Lower lobe of right lung (tissue), 2 donors: ENCODE measurements around the gene PADI4. TPM values are rescaled to one million over a fixed set of nuclear protein-coding genes. Genes with fewer than 3 reads are reported as not detected.

Experiments
- ATAC-seq, 2 donors: fragments of 200-7000 bp; cut with Tn5 transposase; one replicate each; pipeline ENCODE4 v1.9.1; 2020 to 2022; ENCODE audit warnings: mild to moderate bottlenecking in 2 of 2, moderate library complexity in 2 of 2
- DNase-seq: peaks from one replicate; pipeline ENCODE4 v3.0.0-alpha.2; 2020
- H3K27ac ChIP-seq: fragments of 200-600 bp; one replicate; pipeline ENCODE4 v1.8.0; 2022
- H3K27me3 ChIP-seq: fragments of 200-600 bp; one replicate; pipeline ENCODE4 v1.8.0; 2022; ENCODE audit warnings: low read depth
- H3K36me3 ChIP-seq: fragments of 200-600 bp; one replicate; pipeline ENCODE4 v1.8.0; 2022; ENCODE audit warnings: mild to moderate bottlenecking
- H3K4me1 ChIP-seq: fragments of 200-600 bp; one replicate; pipeline ENCODE4 v1.8.0; 2022
- H3K4me3 ChIP-seq: fragments of 200-600 bp; one replicate; pipeline ENCODE4 v1.8.0; 2022; ENCODE audit warnings: mild to moderate bottlenecking
- H3K9me3 ChIP-seq: fragments of 200-600 bp; one replicate; pipeline ENCODE4 v1.8.0; 2022
- intact Hi-C: fragments of 100-400 bp; cut with DNase I; formaldehyde crosslinking; loops from one replicate; pipeline ENCODE4 v1.11.0; 2022
- total RNA-seq: library from RNA; stranded (reverse); fragmentation: NEBNext Ultra II Directional; extraction: Animal tissue kit (Norgen Biotek cat#: 25700); gene quantifications from one replicate; pipeline ENCODE4 v1.2.1, GENCODE V29; 2021
- TF ChIP-seq, protein P1 (sequence below): fragments of 200-600 bp; IDR thresholded peaks from one replicate; pipeline ENCODE4 v1.8.0; 2022; ENCODE audit warnings: antibody characterized with exemption, mild to moderate bottlenecking
- donor health status: DM: no; HTN: yes; CAD: no; lungs with severe emphysema.

The PADI4 gene
- total RNA-seq, 1 donor from 2014 or later = 7.2 TPM

DNA sequence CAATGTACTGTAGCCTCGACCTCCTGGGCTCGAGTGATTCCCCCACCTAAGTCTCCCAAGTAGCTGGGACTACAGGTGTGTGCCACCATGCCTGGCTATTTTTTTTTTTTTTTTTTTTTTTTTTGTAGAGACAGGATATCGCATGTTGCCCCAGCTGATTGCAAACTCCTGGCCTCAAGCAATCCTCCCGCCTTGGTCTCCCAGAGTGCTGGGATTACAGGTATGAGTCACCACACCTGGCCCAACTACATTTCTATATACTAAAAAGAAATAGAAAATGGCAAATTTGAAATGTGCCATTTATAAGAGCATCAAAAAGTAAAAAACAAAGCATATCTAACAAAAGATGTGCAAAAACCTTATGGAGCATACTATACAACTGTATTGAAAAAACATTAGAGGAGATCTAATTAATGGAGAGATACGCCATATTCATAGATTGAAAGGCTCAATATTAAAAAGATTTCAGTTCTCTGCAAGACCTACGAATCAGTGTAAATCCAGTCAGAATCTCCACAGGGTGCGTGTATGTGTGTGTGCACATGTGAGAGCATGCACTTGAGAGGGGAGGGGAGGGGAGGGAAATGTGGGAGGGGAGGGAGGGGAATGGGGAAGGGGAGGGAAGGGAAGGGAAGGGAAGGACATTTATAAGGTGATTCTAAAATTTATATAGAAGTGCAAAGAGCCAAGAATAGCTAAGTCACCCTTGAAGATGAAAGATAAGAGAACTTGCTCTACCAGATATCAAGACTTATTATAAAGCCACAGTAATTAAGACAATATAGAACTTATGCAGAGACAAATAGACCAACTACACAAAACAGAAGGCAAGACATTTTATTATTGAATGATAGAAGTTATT, 15.5 kb upstream of the PADI4 start:
- H3K27me3 ChIP-seq = peaks cover 19% of the 10 kb centered on the region
- no peak overlapping the region for H3K27ac ChIP-seq
- no peaks in the 10 kb centered on the region for H3K4me1 ChIP-seq
- no peaks in the 10 kb centered on the region for H3K9me3 ChIP-seq
- H3K4me3 ChIP-seq = no peak overlapping the region
- TF ChIP-seq, protein P1, sequence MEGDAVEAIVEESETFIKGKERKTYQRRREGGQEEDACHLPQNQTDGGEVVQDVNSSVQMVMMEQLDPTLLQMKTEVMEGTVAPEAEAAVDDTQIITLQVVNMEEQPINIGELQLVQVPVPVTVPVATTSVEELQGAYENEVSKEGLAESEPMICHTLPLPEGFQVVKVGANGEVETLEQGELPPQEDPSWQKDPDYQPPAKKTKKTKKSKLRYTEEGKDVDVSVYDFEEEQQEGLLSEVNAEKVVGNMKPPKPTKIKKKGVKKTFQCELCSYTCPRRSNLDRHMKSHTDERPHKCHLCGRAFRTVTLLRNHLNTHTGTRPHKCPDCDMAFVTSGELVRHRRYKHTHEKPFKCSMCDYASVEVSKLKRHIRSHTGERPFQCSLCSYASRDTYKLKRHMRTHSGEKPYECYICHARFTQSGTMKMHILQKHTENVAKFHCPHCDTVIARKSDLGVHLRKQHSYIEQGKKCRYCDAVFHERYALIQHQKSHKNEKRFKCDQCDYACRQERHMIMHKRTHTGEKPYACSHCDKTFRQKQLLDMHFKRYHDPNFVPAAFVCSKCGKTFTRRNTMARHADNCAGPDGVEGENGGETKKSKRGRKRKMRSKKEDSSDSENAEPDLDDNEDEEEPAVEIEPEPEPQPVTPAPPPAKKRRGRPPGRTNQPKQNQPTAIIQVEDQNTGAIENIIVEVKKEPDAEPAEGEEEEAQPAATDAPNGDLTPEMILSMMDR = no peak
- intact Hi-C loops = no loop called here
- H3K36me3 ChIP-seq = no peaks in the 10 kb centered on the region
- DNase-seq (no peak), ATAC-seq (no peak)

DNA sequence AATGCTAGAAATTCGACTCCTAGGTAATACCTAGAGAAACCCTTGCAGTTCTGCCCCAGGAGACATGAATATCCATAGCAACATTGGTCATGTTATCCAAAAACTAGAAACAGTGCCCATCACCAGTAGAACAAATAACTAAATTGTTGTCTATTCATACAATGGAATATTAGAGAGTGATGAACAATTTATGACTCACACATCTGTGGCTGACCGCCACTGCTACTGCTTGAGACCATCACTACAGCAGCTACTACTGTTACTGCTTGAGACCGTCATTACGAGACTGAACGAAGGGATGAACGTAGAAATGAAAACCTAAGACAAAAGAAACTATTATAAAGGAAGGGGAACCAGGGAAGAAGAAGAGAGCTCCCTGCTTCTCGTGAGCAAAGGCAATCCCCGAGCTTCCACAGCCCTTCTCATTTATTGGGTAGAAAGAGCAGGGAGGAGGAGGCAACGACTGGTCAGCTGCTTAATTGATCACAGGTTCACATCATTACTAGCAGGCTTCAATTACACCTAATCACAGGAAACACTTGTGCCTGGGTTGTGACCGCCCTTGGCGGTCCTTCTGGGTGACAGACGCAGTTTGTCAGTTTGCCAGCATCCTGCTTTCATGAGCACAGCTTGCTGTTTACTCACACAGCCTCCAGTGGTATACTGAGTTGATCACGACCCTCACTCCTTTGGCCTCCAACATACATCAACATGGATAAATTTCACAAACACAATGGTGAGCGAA, 14.1 kb upstream of the PADI4 start:
- no peak for DNase-seq
- Histone ChIP-seq H3K4me1 (no peaks in the 10 kb centered on the region), H3K27ac (no peak overlapping the region), H3K27me3 (peaks cover 18% of the 10 kb centered on the region), H3K4me3 (no peak overlapping the region), H3K36me3 (no peaks in the 10 kb centered on the region), H3K9me3 (no peaks in the 10 kb centered on the region)
- no peak for ATAC-seq
- TF ChIP-seq, protein P1 = no peak
- intact Hi-C loops = no loop called here

DNA sequence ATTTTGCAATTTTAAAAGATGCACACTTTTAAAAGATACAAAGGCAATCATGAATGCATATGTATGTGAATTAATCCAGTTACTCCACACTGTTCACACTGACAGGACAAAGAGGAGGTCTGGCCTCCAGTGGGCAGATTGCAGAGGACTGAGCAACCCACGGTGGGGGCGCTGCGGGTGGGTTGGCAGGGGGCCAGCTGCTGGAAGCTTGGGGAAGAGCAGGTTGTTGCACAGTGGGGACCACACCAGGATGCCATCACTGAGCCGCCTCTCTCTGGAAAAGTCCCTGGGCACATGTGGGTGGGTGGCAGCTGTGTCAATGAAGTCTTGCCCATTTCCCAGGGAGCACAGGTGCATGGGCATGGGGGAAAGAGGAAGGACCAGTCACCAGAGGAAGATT, 12.7 kb upstream of the PADI4 start:
- no peaks in the 10 kb centered on the region for H3K4me1 ChIP-seq
- TF ChIP-seq, protein P1 = no peak

DNA sequence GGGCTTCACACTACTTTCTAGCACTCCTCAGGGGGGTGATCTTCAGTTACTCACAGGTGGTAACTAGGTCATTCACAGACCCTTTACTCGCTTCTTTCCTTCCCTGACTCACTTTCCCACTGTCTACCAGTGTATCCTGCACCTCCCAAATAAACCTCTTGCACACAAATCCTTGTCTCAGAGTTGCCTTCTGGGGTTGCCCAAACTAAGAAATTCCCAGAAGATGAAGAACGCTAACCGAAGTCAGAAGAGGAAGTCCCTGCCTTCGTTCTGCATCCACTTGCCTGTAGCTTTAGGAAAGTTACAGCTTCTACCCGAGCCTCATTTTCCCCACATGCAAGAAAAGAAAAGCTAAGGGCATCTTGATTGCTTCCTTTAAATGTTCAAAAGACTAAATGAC, 11.9 kb upstream of the PADI4 start:
- no peaks in the 10 kb centered on the region for H3K9me3 ChIP-seq
- H3K36me3 ChIP-seq = no peaks in the 10 kb centered on the region
- DNase-seq (no peak), ATAC-seq (no peak)
- intact Hi-C loops = no loop called here
- no peaks in the 10 kb centered on the region for H3K4me1 ChIP-seq
- no peak overlapping the region for H3K27ac ChIP-seq
- TF ChIP-seq, protein P1 = no peak
- peaks cover 6% of the 10 kb centered on the region for H3K27me3 ChIP-seq
- no peak overlapping the region for H3K4me3 ChIP-seq

More for the DNA sequence above, 12.7 kb upstream of the PADI4 start:
- no peak overlapping the region for H3K27ac ChIP-seq
- DNase-seq (no peak), ATAC-seq (no peak)
- no peaks in the 10 kb centered on the region for H3K36me3 ChIP-seq
- H3K9me3 ChIP-seq = no peaks in the 10 kb centered on the region
- peaks cover 12% of the 10 kb centered on the region for H3K27me3 ChIP-seq
- intact Hi-C loops = no loop called here
- no peak overlapping the region for H3K4me3 ChIP-seq

DNA sequence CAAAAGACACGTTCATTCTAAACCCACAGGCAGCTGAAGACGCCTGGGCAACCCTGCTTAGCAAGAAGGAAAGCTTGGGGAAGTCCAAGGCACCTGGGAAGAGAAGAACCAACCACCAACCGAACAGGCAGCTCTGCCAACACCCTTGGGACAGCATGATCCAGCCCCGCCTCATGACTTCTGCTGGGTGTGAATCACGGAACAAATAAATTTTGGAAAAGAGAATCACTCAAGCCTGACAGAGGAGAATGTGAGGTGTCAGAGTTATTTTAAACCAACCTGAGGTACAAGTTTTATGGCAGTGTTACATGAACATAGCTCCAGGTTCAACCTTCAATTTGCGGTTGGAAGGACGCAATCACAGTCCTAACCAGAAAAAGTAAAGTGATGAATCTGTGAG, 10.0 kb upstream of the PADI4 start:
- intact Hi-C loops = no loop called here
- TF ChIP-seq, protein P1 = no peak
- Histone ChIP-seq H3K9me3 (peaks cover 13% of the 10 kb centered on the region), H3K27ac (no peak overlapping the region), H3K4me3 (no peak overlapping the region), H3K4me1 (no peaks in the 10 kb centered on the region), H3K27me3 (no peaks in the 10 kb centered on the region), H3K36me3 (no peaks in the 10 kb centered on the region)
- DNase-seq (no peak), ATAC-seq (no peak)
